Gastrocnemius medialis (tissue), 4 donors: Measurements from ENCODE around the gene TGM3.

Experiments used
- CTCF ChIP-seq, 5 experiments: fragments of 450-650 bp in 3 of 5; fragments of 200-600 bp in 2 of 5; sonication (generic) in 2 of 5; IDR thresholded peaks in 4 of 5; conservative IDR thresholded peaks in 1 of 5; 1 replicate in 4 of 5; 2 replicates in 1 of 5; pipeline ENCODE4 v1.5.1; 2016 to 2019; ENCODE audit warnings: antibody characterized with exemption in 5 of 5, mild to moderate bottlenecking in 3 of 5, moderate library complexity in 3 of 5
- POLR2A ChIP-seq, 2 donors: fragments of 450-650 bp; IDR thresholded peaks; one replicate each; pipeline ENCODE4 v1.6.1; 2017; ENCODE audit warnings: antibody characterized with exemption in 2 of 2, mild to moderate bottlenecking in 2 of 2, moderate library complexity in 2 of 2

GRCh38 chr20:2379511-2380229 lies 83.9 kb downstream of the TGM3 start:
- no peak for TF ChIP-seq CTCF (IDR thresholded peaks at IDR 0.05 in 4 of 5, conservative IDR thresholded peaks at IDR 0.05 in 1 of 5)
- TF ChIP-seq POLR2A (IDR thresholded peaks at IDR 0.05) = no peak
